ENCODE measurements around the gene HBG2.

DNA sequence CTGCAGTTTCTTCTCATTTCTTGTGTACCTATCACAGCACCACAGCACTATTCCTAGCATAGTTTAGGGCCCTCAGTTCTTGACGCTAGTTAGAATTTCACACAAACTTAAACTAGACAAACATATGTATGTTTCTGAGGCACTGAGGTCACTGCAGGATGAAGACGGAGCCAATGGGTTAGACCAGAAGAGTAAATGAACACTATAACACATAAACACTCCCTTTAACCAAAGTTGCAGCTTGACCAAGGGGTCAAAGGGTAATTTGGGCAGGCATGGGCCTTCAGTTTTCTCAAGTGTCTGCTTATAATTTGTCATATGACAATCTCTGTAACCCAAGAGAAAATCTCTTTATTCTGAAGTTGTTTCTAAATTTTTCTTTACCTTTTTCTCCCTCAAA, 28.0 kb upstream of the HBG2 start:
- TF ChIP-seq, protein P1, sequence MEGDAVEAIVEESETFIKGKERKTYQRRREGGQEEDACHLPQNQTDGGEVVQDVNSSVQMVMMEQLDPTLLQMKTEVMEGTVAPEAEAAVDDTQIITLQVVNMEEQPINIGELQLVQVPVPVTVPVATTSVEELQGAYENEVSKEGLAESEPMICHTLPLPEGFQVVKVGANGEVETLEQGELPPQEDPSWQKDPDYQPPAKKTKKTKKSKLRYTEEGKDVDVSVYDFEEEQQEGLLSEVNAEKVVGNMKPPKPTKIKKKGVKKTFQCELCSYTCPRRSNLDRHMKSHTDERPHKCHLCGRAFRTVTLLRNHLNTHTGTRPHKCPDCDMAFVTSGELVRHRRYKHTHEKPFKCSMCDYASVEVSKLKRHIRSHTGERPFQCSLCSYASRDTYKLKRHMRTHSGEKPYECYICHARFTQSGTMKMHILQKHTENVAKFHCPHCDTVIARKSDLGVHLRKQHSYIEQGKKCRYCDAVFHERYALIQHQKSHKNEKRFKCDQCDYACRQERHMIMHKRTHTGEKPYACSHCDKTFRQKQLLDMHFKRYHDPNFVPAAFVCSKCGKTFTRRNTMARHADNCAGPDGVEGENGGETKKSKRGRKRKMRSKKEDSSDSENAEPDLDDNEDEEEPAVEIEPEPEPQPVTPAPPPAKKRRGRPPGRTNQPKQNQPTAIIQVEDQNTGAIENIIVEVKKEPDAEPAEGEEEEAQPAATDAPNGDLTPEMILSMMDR (IDR thresholded peaks at IDR 0.05; ENCODE audit: poor library complexity, severe bottlenecking) = no peak
- TF ChIP-seq POLR2AphosphoS5 (IDR thresholded peaks at IDR 0.05) (no peak), EZH2 (IDR thresholded peaks at IDR 0.05; ENCODE audit: borderline replicate concordance, insufficient read depth, low read length, poor library complexity, severe bottlenecking) (no peak), REST (IDR thresholded peaks at IDR 0.05; ENCODE audit: borderline replicate concordance) (no peak), EP300 (conservative IDR thresholded peaks at IDR 0.05; ENCODE audit: poor library complexity, severe bottlenecking) (no peak), TAF1 (IDR thresholded peaks at IDR 0.05; ENCODE audit: low read depth) (no peak), RAD21 (conservative IDR thresholded peaks at IDR 0.05) (no peak), SMC3 (conservative IDR thresholded peaks at IDR 0.05; ENCODE audit: poor library complexity) (no peak), MXI1 (conservative IDR thresholded peaks at IDR 0.05; ENCODE audit: poor library complexity, severe bottlenecking) (no peak)
